ENCODE results near the gene NF1.

DNA sequence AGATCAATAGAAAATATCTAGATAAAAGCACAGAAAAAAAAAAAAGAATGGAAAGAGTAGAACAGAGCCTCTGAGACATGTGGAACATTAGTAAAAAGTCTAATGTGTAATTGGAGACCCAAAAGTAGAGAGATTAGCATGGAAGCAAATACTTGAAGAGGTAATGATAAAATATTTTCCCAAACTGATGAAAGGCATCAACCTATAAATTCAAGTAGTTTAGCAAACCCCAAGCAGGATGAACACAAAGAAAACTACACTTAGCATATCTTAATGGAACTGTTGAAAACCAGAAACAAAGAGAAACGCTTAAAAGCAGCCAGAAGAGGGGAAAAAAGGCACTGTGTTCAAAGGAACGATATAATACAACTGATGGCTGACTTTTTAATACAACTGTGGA lies 16.4 kb downstream of the NF1 start:
- TF ChIP-seq, protein P1, sequence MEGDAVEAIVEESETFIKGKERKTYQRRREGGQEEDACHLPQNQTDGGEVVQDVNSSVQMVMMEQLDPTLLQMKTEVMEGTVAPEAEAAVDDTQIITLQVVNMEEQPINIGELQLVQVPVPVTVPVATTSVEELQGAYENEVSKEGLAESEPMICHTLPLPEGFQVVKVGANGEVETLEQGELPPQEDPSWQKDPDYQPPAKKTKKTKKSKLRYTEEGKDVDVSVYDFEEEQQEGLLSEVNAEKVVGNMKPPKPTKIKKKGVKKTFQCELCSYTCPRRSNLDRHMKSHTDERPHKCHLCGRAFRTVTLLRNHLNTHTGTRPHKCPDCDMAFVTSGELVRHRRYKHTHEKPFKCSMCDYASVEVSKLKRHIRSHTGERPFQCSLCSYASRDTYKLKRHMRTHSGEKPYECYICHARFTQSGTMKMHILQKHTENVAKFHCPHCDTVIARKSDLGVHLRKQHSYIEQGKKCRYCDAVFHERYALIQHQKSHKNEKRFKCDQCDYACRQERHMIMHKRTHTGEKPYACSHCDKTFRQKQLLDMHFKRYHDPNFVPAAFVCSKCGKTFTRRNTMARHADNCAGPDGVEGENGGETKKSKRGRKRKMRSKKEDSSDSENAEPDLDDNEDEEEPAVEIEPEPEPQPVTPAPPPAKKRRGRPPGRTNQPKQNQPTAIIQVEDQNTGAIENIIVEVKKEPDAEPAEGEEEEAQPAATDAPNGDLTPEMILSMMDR (IDR thresholded peaks at IDR 0.05; ENCODE audit: insufficient read depth, low read depth, low read length): no peak
- TF ChIP-seq EZH2 (IDR thresholded peaks at IDR 0.05; ENCODE audit: insufficient read depth, low read length): no peak

All from astrocyte (in vitro differentiated cells and primary cell).